HEK293 (cell line): ENCODE results near the gene ZRANB1.

Experiments used
- CTCF ChIA-PET: fragments of 350-600 bp; formaldehyde crosslinking; extraction: SDS; loops from one replicate; lab custom pipeline; 2021; ENCODE audit warnings: antibody characterized with exemption; lab: Yijun Ruan, JAX
- POLR2A ChIA-PET: fragments of 300-600 bp; formaldehyde crosslinking; extraction: SDS; loops from one replicate; lab custom pipeline; 2020; ENCODE audit warnings: antibody characterized with exemption, inconsistent platforms; lab: Yijun Ruan, JAX
- H3K27ac ChIP-seq: fragments of 200-500 bp; sonication (Bioruptor generic); 2 replicates; pipeline ENCODE4 v1.5.1; 2014; ENCODE audit warnings: low read depth, low read length, control low read depth, inconsistent platforms; ENCODE audit errors: extremely low read depth
- H3K36me3 ChIP-seq, 2 experiments: fragments of 200-500 bp in 1 of 2; sonication (Bioruptor generic) in 1 of 2; 1 replicate in 1 of 2; 2 replicates in 1 of 2; pipeline ENCODE4 v1.5.1; 2014 to 2017; ENCODE audit warnings: inconsistent platforms in 2 of 2, low read length in 2 of 2; ENCODE audit not compliant: control insufficient read depth in 2 of 2, insufficient read depth in 1 of 2
- H3K4me1 ChIP-seq: fragments of 200-500 bp; sonication (Bioruptor generic); 2 replicates; pipeline ENCODE4 v1.5.1; 2014; ENCODE audit warnings: mild to moderate bottlenecking, low read length, inconsistent platforms; ENCODE audit not compliant: control insufficient read depth, insufficient read depth
- H3K4me3 ChIP-seq: 2 replicates; pipeline ENCODE4 v1.5.1; 2011; ENCODE audit warnings: low read depth, mild to moderate bottlenecking, control low read depth, low read length, moderate library complexity
- H3K9me3 ChIP-seq: fragments of 200-500 bp; sonication (Bioruptor generic); 2 replicates; pipeline ENCODE4 v1.5.1; 2014; ENCODE audit warnings: low read depth, low read length, inconsistent platforms; ENCODE audit not compliant: control insufficient read depth, insufficient read depth
- BCL11B ChIP-seq: fragments of 450-650 bp; formaldehyde crosslinking; IDR thresholded peaks from 2 replicates; pipeline ENCODE4 v1.5.1; 2016; ENCODE audit warnings: low read depth, missing biosample characterization, missing genetic modification characterization
- GLIS1 ChIP-seq: fragments of 450-650 bp; formaldehyde crosslinking; IDR thresholded peaks from 2 replicates; pipeline ENCODE4 v1.5.1; 2016; ENCODE audit warnings: missing biosample characterization, missing genetic modification characterization
- HOXA7 ChIP-seq: sonication (generic); formaldehyde crosslinking; IDR thresholded peaks from 2 replicates; pipeline ENCODE4 v1.8.1; 2022; ENCODE audit warnings: missing genetic modification reagents, borderline replicate concordance
- KLF1 ChIP-seq: fragments of 450-650 bp; formaldehyde crosslinking; IDR thresholded peaks from 2 replicates; pipeline ENCODE4 v1.5.1; 2016; ENCODE audit warnings: missing biosample characterization, missing genetic modification characterization
- KLF10 ChIP-seq: fragments of 450-650 bp; IDR thresholded peaks from 2 replicates; pipeline ENCODE4 v1.5.1; 2018; ENCODE audit warnings: missing biosample characterization, mild to moderate bottlenecking, missing genetic modification characterization
- OVOL3 ChIP-seq: fragments of 450-650 bp; formaldehyde crosslinking; IDR thresholded peaks from 2 replicates; pipeline ENCODE4 v1.5.1; 2016; ENCODE audit warnings: missing biosample characterization, missing genetic modification characterization
- PRDM10 ChIP-seq: fragments of 450-650 bp; formaldehyde crosslinking; IDR thresholded peaks from 2 replicates; pipeline ENCODE4 v1.5.1; 2016; ENCODE audit warnings: missing biosample characterization, missing genetic modification characterization
- SP3 ChIP-seq: fragments of 450-650 bp; formaldehyde crosslinking; IDR thresholded peaks from 2 replicates; pipeline ENCODE4 v1.5.1; 2016; ENCODE audit warnings: missing biosample characterization, missing genetic modification characterization
- TCF7L2 ChIP-seq: IDR thresholded peaks from 2 replicates; pipeline ENCODE4 v1.6.1; 2011; ENCODE audit warnings: low read depth, mild to moderate bottlenecking, inconsistent platforms, low read length, moderate library complexity, borderline replicate concordance
- ZBTB21 ChIP-seq: fragments of 450-650 bp; formaldehyde crosslinking; IDR thresholded peaks from 2 replicates; pipeline ENCODE4 v1.5.1; 2017; ENCODE audit warnings: missing biosample characterization, missing genetic modification characterization
- ZFP3 ChIP-seq: fragments of 450-650 bp; formaldehyde crosslinking; IDR thresholded peaks from 2 replicates; pipeline ENCODE4 v1.5.1; 2016; ENCODE audit warnings: low read depth, missing biosample characterization, missing genetic modification characterization
- ZNF121 ChIP-seq: fragments of 450-650 bp; formaldehyde crosslinking; IDR thresholded peaks from 2 replicates; pipeline ENCODE4 v1.5.1; 2016; ENCODE audit warnings: missing biosample characterization, missing genetic modification characterization
- ZNF266 ChIP-seq: fragments of 450-650 bp; formaldehyde crosslinking; IDR thresholded peaks from 2 replicates; pipeline ENCODE4 v1.5.1; 2016; ENCODE audit warnings: missing biosample characterization, missing genetic modification characterization, low read depth
- ZNF362 ChIP-seq: fragments of 450-650 bp; formaldehyde crosslinking; IDR thresholded peaks from 2 replicates; pipeline ENCODE4 v1.5.1; 2016; ENCODE audit warnings: missing biosample characterization, missing genetic modification characterization
- ZNF571 ChIP-seq: fragments of 450-650 bp; formaldehyde crosslinking; IDR thresholded peaks from 2 replicates; pipeline ENCODE4 v1.5.0; 2017; ENCODE audit warnings: missing biosample characterization, missing genetic modification characterization
- ZNF624 ChIP-seq: fragments of 450-650 bp; formaldehyde crosslinking; IDR thresholded peaks from 2 replicates; pipeline ENCODE4 v1.5.1; 2017; ENCODE audit warnings: missing biosample characterization, missing genetic modification characterization
- ZNF645 ChIP-seq: fragments of 450-650 bp; formaldehyde crosslinking; IDR thresholded peaks from 2 replicates; pipeline ENCODE4; 2016; ENCODE audit warnings: missing biosample characterization, missing genetic modification characterization
- ZNF701 ChIP-seq: fragments of 450-650 bp; formaldehyde crosslinking; IDR thresholded peaks from 2 replicates; pipeline ENCODE4 v1.5.1; 2016; ENCODE audit warnings: missing biosample characterization, missing genetic modification characterization
- ZNF776 ChIP-seq: fragments of 450-650 bp; formaldehyde crosslinking; IDR thresholded peaks from 2 replicates; pipeline ENCODE4 v1.5.0; 2017; ENCODE audit warnings: missing biosample characterization, missing genetic modification characterization, borderline replicate concordance
- ZNF843 ChIP-seq: fragments of 450-650 bp; formaldehyde crosslinking; IDR thresholded peaks from 2 replicates; pipeline ENCODE4 v1.5.1; 2016; ENCODE audit warnings: missing biosample characterization, missing genetic modification characterization
- ZSCAN16 ChIP-seq: fragments of 450-650 bp; formaldehyde crosslinking; IDR thresholded peaks from 2 replicates; pipeline ENCODE4 v1.5.1; 2016; ENCODE audit warnings: missing biosample characterization, missing genetic modification characterization

Gene ZRANB1

GRCh38 chr10:124957404-124957947 is 15.6 kb downstream of the ZRANB1 start:
- Histone ChIP-seq H3K36me3 (no peaks in the 10 kb centered on the region; a peak in 1 of 3 replicates), H3K4me1 (peaks cover 24% of the 10 kb centered on the region), H3K4me3 (no peak overlapping the region), H3K27ac (no peak overlapping the region), H3K9me3 (no peaks in the 10 kb centered on the region)
- TF ChIP-seq ZNF776 = no peak
- TF ChIP-seq TCF7L2 = no peak
- no peak for TF ChIP-seq ZNF571 (tag by site-specific recombination)
- no peak for TF ChIP-seq ZBTB21
- TF ChIP-seq BCL11B = no peak
- no peak for TF ChIP-seq KLF1
- TF ChIP-seq ZNF266 (tag by site-specific recombination) = no peak
- TF ChIP-seq ZNF121 = no peak
- no peak for TF ChIP-seq ZNF843 (tag by site-specific recombination)
- no peak for TF ChIP-seq ZNF624 (tag by site-specific recombination)
- no peak for TF ChIP-seq ZNF362 (tag by site-specific recombination)
- TF ChIP-seq ZNF701 (tag by site-specific recombination) = no peak
- no peak for TF ChIP-seq GLIS1 (tag by site-specific recombination)
- POLR2A ChIA-PET = interaction anchor here (0.7 kb wide), 1 partner anchor 113 kb away, joined by 3 read pairs; no protein-coding TSS in a partner anchor
- CTCF ChIA-PET = no interaction called here

GRCh38 chr10:124959564-124959963 is 17.6 kb downstream of the ZRANB1 start:
- CTCF ChIA-PET = interaction anchor here (1.1 kb wide), 1 partner anchor 12 kb away, joined by 5 read pairs; no protein-coding TSS in a partner anchor
- POLR2A ChIA-PET = no interaction called here

GRCh38 chr10:124961248-124961570 is 19.3 kb downstream of the ZRANB1 start:
- no peaks in the 10 kb centered on the region for H3K9me3 ChIP-seq
- no peak overlapping the region for H3K27ac ChIP-seq
- H3K4me1 ChIP-seq = peaks cover 22% of the 10 kb centered on the region; the same call in 1 of the 2 replicates
- H3K36me3 ChIP-seq = peaks cover 0 to 4% of the 10 kb centered on the region in 2 experiments; a peak in 1 of 3 replicates
- H3K4me3 ChIP-seq = no peak overlapping the region
- POLR2A ChIA-PET = no interaction called here
- CTCF ChIA-PET = interaction anchor here (0.7 to 1.2 kb wide), 2 partner anchors 125 to 220 kb away, joined by 4 read pairs; no protein-coding TSS in a partner anchor
- TF ChIP-seq PRDM10 (no peak), ZFP3 (tag by site-specific recombination) (peak; percentile 9; the same call in 1 of the 2 replicates), ZNF645 (tag by site-specific recombination) (no peak), SP3 (tag by site-specific recombination) (no peak), KLF10 (no peak)

More at GRCh38 chr10:124959564-124959963, 17.6 kb downstream of the ZRANB1 start:
- H3K27ac ChIP-seq = no peak overlapping the region
- TF ChIP-seq HOXA7 (CRISPR knock-in tag) (no peak), OVOL3 (tag by site-specific recombination) (no peak), ZSCAN16 (tag by site-specific recombination) (0 out of 2 replicates have a peak, but pooled peaks have one; percentile 23)
- TF ChIP-seq, all 188 proteins: peak for 1
- Histone ChIP-seq H3K36me3 (no peaks in the 10 kb centered on the region; a peak in 1 of 3 replicates), H3K4me1 (peaks cover 29% of the 10 kb centered on the region), H3K4me3 (no peak overlapping the region), H3K9me3 (no peaks in the 10 kb centered on the region)
